ENCODE data around the gene POC1B.

GRCh38 chr12:89517720-89518119 lies 8.1 kb downstream of the POC1B start:
- TF ChIP-seq CTCF (conservative IDR thresholded peaks at IDR 0.05), result no peak
- no peak for TF ChIP-seq EZH2 (IDR thresholded peaks at IDR 0.05; ENCODE audit: low read depth)
